WERI-Rb-1 (cell line): ENCODE measurements around the gene FOXP2.

Source experiments
- DNase-seq: peaks from one replicate; pipeline ENCODE4 v3.0.0-alpha.2; 2020
- H3K27ac ChIP-seq: fragments of 250-450 bp; sonication (Bioruptor Pico); 2 replicates; pipeline ENCODE4 v1.5.1; 2020; ENCODE audit warnings: mild to moderate bottlenecking, moderate library complexity
- H3K27me3 ChIP-seq: fragments of 250-450 bp; sonication (Bioruptor Pico); 2 replicates; pipeline ENCODE4 v1.5.1; 2021; ENCODE audit warnings: mild to moderate bottlenecking, low read depth, moderate library complexity; ENCODE audit not compliant: insufficient read depth, severe bottlenecking
- H3K36me3 ChIP-seq: fragments of 250-450 bp; sonication (Bioruptor Pico); 2 replicates; pipeline ENCODE4 v1.5.1; 2020; ENCODE audit warnings: mild to moderate bottlenecking, moderate library complexity
- H3K4me3 ChIP-seq: 2 replicates; pipeline ENCODE4 v1.5.1; 2011; ENCODE audit warnings: low read depth, mild to moderate bottlenecking, control low read depth, low read length
- H3K9me3 ChIP-seq: fragments of 250-450 bp; sonication (Bioruptor Pico); 2 replicates; pipeline ENCODE4 v1.5.1; 2021; ENCODE audit warnings: mild to moderate bottlenecking, moderate library complexity; ENCODE audit not compliant: severe bottlenecking
- CTCF ChIP-seq: IDR thresholded peaks from 2 replicates; pipeline ENCODE4 v1.5.1; 2011; ENCODE audit warnings: low read depth, mild to moderate bottlenecking, control low read depth, inconsistent platforms, low read length

Gene FOXP2

GRCh38 chr7:114522081-114522480, 107.5 kb downstream of the FOXP2 start:
- H3K36me3 ChIP-seq: no peaks in the 10 kb centered on the region
- TF ChIP-seq CTCF: no peak
- H3K9me3 ChIP-seq: no peaks in the 10 kb centered on the region
- no peaks in the 10 kb centered on the region for H3K27me3 ChIP-seq
- no peak overlapping the region for H3K4me3 ChIP-seq
- DNase-seq: no peak
- H3K27ac ChIP-seq: no peak overlapping the region

GRCh38 chr7:114527589-114527988, 113.0 kb downstream of the FOXP2 start:
- DNase-seq: no peak
- Histone ChIP-seq H3K27ac (no peak overlapping the region), H3K36me3 (no peaks in the 10 kb centered on the region), H3K27me3 (no peaks in the 10 kb centered on the region), H3K4me3 (no peak overlapping the region), H3K9me3 (no peaks in the 10 kb centered on the region)
- no peak for TF ChIP-seq CTCF

DNA sequence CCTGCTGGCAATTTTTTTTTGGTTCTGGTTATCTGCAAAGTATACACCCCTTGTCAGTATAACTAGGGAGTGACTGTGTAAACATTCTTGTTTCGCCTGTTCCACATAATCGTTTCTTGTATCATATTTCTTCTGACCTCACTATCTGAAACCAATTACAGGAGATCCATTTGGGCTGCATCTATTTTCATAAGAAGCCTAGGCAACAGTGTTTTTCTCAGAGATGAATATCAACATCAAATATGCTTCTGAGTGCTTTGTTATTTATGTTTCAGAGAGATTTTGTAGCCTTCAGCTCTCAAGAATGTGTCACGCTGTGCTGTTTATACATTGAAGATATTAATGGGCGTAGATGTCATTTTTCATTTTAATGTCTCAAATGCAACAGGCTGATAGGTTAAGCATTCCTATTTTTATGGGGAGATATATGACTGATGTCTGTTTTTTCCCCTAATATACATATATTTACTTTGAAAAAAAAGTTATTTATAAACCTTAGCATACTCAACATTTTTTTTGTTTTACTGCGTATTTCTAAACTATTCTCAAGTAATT, 115.5 kb downstream of the FOXP2 start:
- no peak overlapping the region for H3K4me3 ChIP-seq
- TF ChIP-seq CTCF: no peak
- H3K36me3 ChIP-seq: no peaks in the 10 kb centered on the region; the same call in 1 of the 2 replicates
- no peak overlapping the region for H3K27ac ChIP-seq
- H3K9me3 ChIP-seq: no peaks in the 10 kb centered on the region
- H3K27me3 ChIP-seq: no peaks in the 10 kb centered on the region
- DNase-seq: no peak

DNA sequence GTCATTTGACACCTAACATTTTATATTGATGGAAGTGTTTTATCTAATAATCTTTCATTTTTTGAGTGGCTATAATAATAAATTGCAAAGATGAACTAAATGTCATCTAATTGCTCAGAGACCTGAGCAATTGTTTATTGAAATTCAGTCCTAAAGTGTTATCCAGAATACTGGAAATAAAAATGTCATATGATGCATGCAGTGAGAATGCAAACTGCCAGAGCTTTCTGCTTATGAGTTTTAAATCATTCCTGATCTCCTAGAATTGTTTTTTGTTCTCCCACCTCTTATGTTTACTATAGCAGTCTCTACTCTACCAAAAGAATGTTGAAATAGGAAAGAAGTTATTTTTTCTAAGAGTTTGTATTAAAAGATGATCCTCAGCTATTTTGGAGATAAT, 116.7 kb downstream of the FOXP2 start:
- Histone ChIP-seq H3K36me3 (no peaks in the 10 kb centered on the region; the same call in 1 of the 2 replicates), H3K9me3 (no peaks in the 10 kb centered on the region), H3K4me3 (no peak overlapping the region), H3K27me3 (no peaks in the 10 kb centered on the region), H3K27ac (no peak overlapping the region)
- DNase-seq: no peak
- no peak for TF ChIP-seq CTCF

GRCh38 chr7:114533131-114533530, 118.5 kb downstream of the FOXP2 start:
- no peak for DNase-seq
- no peak for TF ChIP-seq CTCF
- Histone ChIP-seq H3K27me3 (no peaks in the 10 kb centered on the region), H3K4me3 (no peak overlapping the region), H3K27ac (no peak overlapping the region), H3K36me3 (no peaks in the 10 kb centered on the region; the same call in 1 of the 2 replicates), H3K9me3 (no peaks in the 10 kb centered on the region)

DNA sequence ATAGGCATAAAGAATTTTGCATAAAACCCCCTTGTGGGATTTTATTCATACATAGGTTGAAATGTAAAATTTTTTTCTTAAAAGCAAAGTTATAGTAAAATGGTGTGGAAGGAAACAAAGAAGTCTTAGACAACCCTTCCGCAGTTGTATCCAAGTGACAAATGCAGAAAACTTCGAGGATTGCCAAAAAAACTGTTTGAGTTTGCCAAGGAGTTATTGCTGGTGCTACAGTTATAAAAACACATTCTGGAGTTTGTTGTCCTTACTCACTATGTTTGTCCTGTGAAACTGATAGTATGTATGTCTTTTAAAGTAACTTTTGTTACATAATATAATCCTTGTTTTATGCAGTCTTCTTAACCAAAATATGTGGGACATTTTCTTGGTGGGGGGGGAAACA, 120.3 kb downstream of the FOXP2 start:
- no peaks in the 10 kb centered on the region for H3K27me3 ChIP-seq
- DNase-seq: no peak
- H3K9me3 ChIP-seq: no peaks in the 10 kb centered on the region
- no peak overlapping the region for H3K4me3 ChIP-seq
- H3K27ac ChIP-seq: no peak overlapping the region
- TF ChIP-seq CTCF: no peak
- H3K36me3 ChIP-seq: no peaks in the 10 kb centered on the region; the same call in 1 of the 2 replicates
